ENCODE results near the gene SLC39A9.

- TF ChIP-seq CTCF (IDR thresholded peaks at IDR 0.05; ENCODE audit: poor library complexity): no peak
- TF ChIP-seq EZH2 (IDR thresholded peaks at IDR 0.05; ENCODE audit: borderline replicate concordance): no peak
These were observed 88.7 kb downstream of the SLC39A9 start for GRCh38 chr14:69487226-69487625.

Measured in hepatocyte (in vitro differentiated cells).